Hepatocyte (in vitro differentiated cells): ENCODE data around the gene RNU6-9. TPM values are rescaled to one million over a fixed set of nuclear protein-coding genes. Genes with fewer than 3 reads are reported as not detected.

Experiments
- DNase-seq: peaks from one replicate; pipeline ENCODE4 v3.0.0-alpha.2; 2016; ENCODE audit warnings: low spot score
- H2AFZ ChIP-seq: fragments of 200-600 bp; sonication (generic); 2 replicates; pipeline ENCODE4 v1.6.0; 2016; ENCODE audit warnings: antibody characterized with exemption, mild to moderate bottlenecking
- H3K27ac ChIP-seq: fragments of 200-600 bp; sonication (generic); 2 replicates; pipeline ENCODE4 v1.5.1; 2016; ENCODE audit warnings: mild to moderate bottlenecking
- H3K27me3 ChIP-seq: fragments of 200-600 bp; sonication (generic); 2 replicates; pipeline ENCODE4 v1.6.1; 2016
- H3K36me3 ChIP-seq: fragments of 200-600 bp; sonication (generic); replicated peaks from 2 replicates; pipeline ENCODE4 v1.5.1; 2016; ENCODE audit warnings: low read depth; ENCODE audit not compliant: insufficient read depth
- H3K4me1 ChIP-seq: fragments of 200-600 bp; sonication (generic); 2 replicates; pipeline ENCODE4 v1.5.1; 2016; ENCODE audit warnings: mild to moderate bottlenecking, moderate library complexity; ENCODE audit not compliant: insufficient read depth
- H3K4me2 ChIP-seq: fragments of 200-600 bp; sonication (generic); 2 replicates; pipeline ENCODE4 v1.6.0; 2016
- H3K4me3 ChIP-seq: fragments of 200-600 bp; sonication (generic); 2 replicates; pipeline ENCODE4 v1.5.1; 2016; ENCODE audit warnings: mild to moderate bottlenecking
- H3K79me2 ChIP-seq: fragments of 200-600 bp; sonication (generic); 2 replicates; pipeline ENCODE4 v1.6.0; 2017; ENCODE audit warnings: mild to moderate bottlenecking
- H3K9me2 ChIP-seq: fragments of 200-600 bp; sonication (generic); replicated peaks from 2 replicates; pipeline ENCODE4 v1.6.0; 2017; ENCODE audit warnings: mild to moderate bottlenecking; ENCODE audit not compliant: insufficient read depth
- H3K9me3 ChIP-seq: fragments of 200-600 bp; sonication (generic); 2 replicates; pipeline ENCODE4 v1.5.1; 2016; ENCODE audit warnings: low read depth, mild to moderate bottlenecking
- H4K20me1 ChIP-seq: fragments of 200-600 bp; sonication (generic); 2 replicates; pipeline ENCODE4 v1.6.0; 2016; ENCODE audit warnings: mild to moderate bottlenecking; ENCODE audit not compliant: insufficient read depth, poor library complexity, severe bottlenecking
- EZH2 ChIP-seq: fragments of 200-600 bp; sonication (generic); IDR thresholded peaks from 2 replicates; pipeline ENCODE4 v1.6.1; 2016; ENCODE audit warnings: antibody characterized with exemption, mild to moderate bottlenecking, borderline replicate concordance
- EZH2phosphoT487 ChIP-seq: fragments of 200-600 bp; sonication (generic); IDR thresholded peaks from one replicate; pipeline ENCODE4 v1.6.1; 2018; ENCODE audit warnings: antibody characterized with exemption, mild to moderate bottlenecking, low read depth, moderate library complexity; ENCODE audit not compliant: unreplicated experiment, severe bottlenecking
- WGBS: methylation state at CpG from one replicate; pipeline ENCODE4 v1.1.6; 2016; ENCODE audit warnings: low lambda C conversion rate; ENCODE audit errors: missing lambda C conversion rate; 5-methylcytosine and 5-hydroxymethylcytosine counted together
- polyA plus RNA-seq: library from polyadenylated mRNA; unstranded; fragments of >200 nt; fragmentation: Nextera tagmentation; extraction: Ambion mirVana; gene quantifications from 2 replicates; pipeline ENCODE4 v1.2.1, GENCODE V29; 2016
- total RNA-seq: library from RNA; depleted of rRNA; stranded (reverse); fragments of >200 nt; gene quantifications from 2 replicates; pipeline ENCODE4 v1.2.3, GENCODE V29; 2014
- TF ChIP-seq, protein P1 (sequence below): fragments of 200-600 bp; sonication (generic); IDR thresholded peaks from 2 replicates; pipeline ENCODE4 v1.5.1; 2016; ENCODE audit warnings: antibody characterized with exemption, mild to moderate bottlenecking; ENCODE audit not compliant: poor library complexity

RNU6-9 gene
- total and polyA plus RNA-seq, 2 experiments from 2014 or later = not detected

DNA sequence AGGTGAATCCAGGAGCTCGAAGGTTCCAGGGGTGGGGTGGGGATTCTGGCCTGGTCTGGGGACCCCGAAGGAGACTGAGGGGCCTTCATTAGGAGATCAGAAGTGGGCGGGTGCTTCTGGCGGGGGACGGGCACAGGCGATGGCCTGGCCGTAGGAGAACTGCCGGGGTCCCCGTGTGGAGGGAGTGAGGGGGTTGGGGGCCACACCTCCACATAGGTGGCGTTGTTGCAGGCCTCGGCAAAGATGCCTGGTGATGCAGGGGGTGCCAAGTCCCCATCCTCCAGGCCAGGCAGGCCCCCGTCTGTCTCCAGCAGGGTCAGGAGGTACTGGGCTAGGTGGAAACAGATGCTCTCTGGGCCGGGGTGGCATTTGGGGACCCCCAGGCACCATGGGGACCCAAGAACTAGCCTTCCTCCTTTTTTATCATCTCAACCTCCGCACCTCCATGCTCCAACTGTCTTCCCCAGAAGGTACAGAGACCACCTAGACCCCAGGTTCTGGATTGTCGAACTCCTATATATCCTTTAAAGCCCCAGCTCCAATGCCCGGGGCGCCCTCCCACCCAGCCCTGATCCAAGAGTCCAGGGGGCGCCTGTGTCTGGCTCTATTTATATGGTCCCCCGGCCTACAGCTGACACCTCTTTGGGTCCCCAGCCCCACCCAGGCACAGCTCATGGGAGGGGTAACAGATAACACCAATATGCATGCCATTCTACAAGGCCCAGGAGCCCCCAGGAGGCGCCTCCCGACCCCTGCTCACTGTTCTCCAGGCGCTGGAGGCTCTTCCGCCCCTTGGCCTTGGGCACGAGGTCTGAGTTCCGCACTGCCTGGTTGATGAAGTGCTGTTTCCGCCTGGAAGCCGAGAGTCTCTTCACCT is 8.2 kb downstream of the RNU6-9 start:
- 92% methylated on average over 16 of the region's 27 CpGs for WGBS
- H3K27me3 ChIP-seq = no peaks in the 10 kb centered on the region
- H3K27ac ChIP-seq = no peak overlapping the region
- no peaks in the 10 kb centered on the region for H3K4me1 ChIP-seq
- H3K9me3 ChIP-seq = no peaks in the 10 kb centered on the region
- H3K79me2 ChIP-seq = peaks cover 31% of the 10 kb centered on the region
- no peaks in the 10 kb centered on the region for H3K36me3 ChIP-seq
- H4K20me1 ChIP-seq = peaks cover 27% of the 10 kb centered on the region
- TF ChIP-seq, protein P1, sequence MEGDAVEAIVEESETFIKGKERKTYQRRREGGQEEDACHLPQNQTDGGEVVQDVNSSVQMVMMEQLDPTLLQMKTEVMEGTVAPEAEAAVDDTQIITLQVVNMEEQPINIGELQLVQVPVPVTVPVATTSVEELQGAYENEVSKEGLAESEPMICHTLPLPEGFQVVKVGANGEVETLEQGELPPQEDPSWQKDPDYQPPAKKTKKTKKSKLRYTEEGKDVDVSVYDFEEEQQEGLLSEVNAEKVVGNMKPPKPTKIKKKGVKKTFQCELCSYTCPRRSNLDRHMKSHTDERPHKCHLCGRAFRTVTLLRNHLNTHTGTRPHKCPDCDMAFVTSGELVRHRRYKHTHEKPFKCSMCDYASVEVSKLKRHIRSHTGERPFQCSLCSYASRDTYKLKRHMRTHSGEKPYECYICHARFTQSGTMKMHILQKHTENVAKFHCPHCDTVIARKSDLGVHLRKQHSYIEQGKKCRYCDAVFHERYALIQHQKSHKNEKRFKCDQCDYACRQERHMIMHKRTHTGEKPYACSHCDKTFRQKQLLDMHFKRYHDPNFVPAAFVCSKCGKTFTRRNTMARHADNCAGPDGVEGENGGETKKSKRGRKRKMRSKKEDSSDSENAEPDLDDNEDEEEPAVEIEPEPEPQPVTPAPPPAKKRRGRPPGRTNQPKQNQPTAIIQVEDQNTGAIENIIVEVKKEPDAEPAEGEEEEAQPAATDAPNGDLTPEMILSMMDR = no peak
- TF ChIP-seq EZH2 (no peak), EZH2phosphoT487 (no peak)
- DNase-seq = no peak
- H2AFZ ChIP-seq = no peak overlapping the region
- no peak overlapping the region for H3K4me3 ChIP-seq
- H3K4me2 ChIP-seq = no peak overlapping the region
- H3K9me2 ChIP-seq = no peaks in the 10 kb centered on the region

DNA sequence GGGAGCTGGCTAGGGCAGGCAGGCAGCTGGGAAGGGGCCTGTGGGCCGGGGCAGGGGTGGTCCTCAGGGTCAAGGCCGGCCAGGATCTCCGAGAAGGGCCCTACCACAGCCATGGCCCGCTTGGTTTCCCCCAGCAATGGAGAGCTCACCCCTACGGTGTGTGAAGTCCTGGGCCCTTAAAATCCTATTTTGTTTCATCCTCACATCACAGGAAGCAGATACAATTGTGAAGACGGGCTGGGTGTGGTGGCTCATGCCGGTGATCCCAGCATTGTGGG is 8.7 kb downstream of the RNU6-9 start:
- H3K79me2 ChIP-seq = peaks cover 35% of the 10 kb centered on the region
- H3K36me3 ChIP-seq = no peaks in the 10 kb centered on the region
- 91% methylated on average over 7 of the region's 7 CpGs for WGBS
- no peak for DNase-seq
- no peak overlapping the region for H3K27ac ChIP-seq
- H2AFZ ChIP-seq = no peak overlapping the region
- no peaks in the 10 kb centered on the region for H3K9me3 ChIP-seq
- no peaks in the 10 kb centered on the region for H3K27me3 ChIP-seq
- H4K20me1 ChIP-seq = peaks cover 27% of the 10 kb centered on the region
- H3K4me2 ChIP-seq = no peak overlapping the region
- TF ChIP-seq, protein P1 = no peak
- H3K4me1 ChIP-seq = no peaks in the 10 kb centered on the region
- H3K4me3 ChIP-seq = no peak overlapping the region
- no peaks in the 10 kb centered on the region for H3K9me2 ChIP-seq

DNA sequence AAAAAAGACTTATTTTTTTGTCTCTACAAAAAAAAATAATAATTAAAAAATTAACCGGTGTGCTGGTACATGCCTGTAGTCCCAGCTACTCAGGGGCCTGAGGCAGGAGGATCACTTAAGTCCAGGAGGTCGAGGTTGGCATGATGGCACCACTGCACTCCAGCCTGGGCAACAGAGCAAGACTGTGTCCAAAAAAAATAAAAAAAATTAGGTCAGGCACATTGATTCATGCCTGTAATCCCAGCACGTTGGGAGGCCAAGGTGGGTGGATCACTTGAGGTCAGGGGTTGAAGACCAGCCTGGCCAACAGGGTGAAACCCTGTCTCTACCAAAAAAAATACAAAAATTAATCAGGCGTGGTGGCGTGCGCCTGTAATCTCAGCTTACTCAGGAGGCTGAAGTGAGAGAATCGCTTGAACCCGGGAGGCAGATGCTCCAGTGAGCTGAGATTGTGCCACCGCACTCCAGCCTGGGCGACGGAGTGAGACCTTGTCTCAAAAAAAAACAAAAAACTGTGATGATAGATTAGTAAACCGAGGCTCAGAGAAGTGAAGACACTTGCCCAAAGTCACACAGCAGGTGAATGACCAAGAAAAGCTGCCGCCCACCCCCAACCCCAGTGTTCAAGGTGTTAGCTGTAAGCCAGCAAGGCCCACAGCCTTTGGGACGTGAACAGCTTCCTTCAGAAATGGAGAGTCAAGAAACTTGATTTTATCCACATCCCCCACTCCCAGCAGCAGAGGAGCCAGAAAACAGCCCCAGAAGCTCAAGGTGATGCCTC is 9.4 kb downstream of the RNU6-9 start:
- H3K4me1 ChIP-seq = no peaks in the 10 kb centered on the region
- no peak overlapping the region for H2AFZ ChIP-seq
- peaks cover 27% of the 10 kb centered on the region for H4K20me1 ChIP-seq
- DNase-seq = no peak
- H3K4me3 ChIP-seq = no peak overlapping the region
- H3K9me3 ChIP-seq = no peaks in the 10 kb centered on the region
- peaks cover 41% of the 10 kb centered on the region for H3K79me2 ChIP-seq
- H3K36me3 ChIP-seq = no peaks in the 10 kb centered on the region
- H3K9me2 ChIP-seq = no peaks in the 10 kb centered on the region
- H3K27me3 ChIP-seq = no peaks in the 10 kb centered on the region
- H3K4me2 ChIP-seq = no peak overlapping the region
- no peak overlapping the region for H3K27ac ChIP-seq
- TF ChIP-seq EZH2 (no peak), EZH2phosphoT487 (no peak)
- TF ChIP-seq, protein P1 = no peak
- 94% methylated on average over 14 of the region's 14 CpGs for WGBS
